ENCODE measurements around the gene SLCO4C1.

The SLCO4C1 gene

DNA sequence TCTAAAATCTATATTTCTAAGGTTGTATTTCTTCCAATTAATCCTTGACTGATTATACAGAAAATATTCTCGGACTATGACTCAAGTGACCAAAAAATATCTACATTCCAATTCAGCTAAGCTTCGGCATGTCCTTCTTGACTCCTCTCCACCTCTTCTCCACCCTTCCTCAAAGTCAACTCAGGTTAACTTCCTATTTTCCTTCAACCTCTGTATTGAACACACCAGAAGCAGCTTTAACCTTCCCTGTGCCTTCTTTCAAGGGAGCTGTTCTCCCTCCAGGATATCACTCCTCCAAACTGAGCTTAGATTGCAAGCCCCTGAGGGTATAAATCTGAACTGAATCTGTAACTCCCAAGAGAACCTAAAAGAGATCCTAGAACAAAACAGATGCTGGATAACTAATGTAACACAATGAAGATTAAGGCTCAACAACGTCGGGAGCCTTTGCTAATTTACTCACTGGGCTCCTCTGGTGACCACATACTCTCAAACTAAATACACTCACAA lies 1.1 kb downstream of the SLCO4C1 start:
- no peak for DNase-seq (ENCODE audit: low read depth)
- peak overlapping the region; percentile 38 for H3K4me3 ChIP-seq (ENCODE audit: low read depth, low read length)
- TF ChIP-seq MYC (IDR thresholded peaks at IDR 0.05; ENCODE audit: low read depth, low read length) (no peak), POLR2A (IDR thresholded peaks at IDR 0.05; ENCODE audit: extremely low read depth, insufficient read length) (no peak)
- TF ChIP-seq, protein P1, sequence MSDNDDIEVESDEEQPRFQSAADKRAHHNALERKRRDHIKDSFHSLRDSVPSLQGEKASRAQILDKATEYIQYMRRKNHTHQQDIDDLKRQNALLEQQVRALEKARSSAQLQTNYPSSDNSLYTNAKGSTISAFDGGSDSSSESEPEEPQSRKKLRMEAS (IDR thresholded peaks at IDR 0.05; ENCODE audit: low read depth, low read length): no peak
- TF ChIP-seq, protein P2, sequence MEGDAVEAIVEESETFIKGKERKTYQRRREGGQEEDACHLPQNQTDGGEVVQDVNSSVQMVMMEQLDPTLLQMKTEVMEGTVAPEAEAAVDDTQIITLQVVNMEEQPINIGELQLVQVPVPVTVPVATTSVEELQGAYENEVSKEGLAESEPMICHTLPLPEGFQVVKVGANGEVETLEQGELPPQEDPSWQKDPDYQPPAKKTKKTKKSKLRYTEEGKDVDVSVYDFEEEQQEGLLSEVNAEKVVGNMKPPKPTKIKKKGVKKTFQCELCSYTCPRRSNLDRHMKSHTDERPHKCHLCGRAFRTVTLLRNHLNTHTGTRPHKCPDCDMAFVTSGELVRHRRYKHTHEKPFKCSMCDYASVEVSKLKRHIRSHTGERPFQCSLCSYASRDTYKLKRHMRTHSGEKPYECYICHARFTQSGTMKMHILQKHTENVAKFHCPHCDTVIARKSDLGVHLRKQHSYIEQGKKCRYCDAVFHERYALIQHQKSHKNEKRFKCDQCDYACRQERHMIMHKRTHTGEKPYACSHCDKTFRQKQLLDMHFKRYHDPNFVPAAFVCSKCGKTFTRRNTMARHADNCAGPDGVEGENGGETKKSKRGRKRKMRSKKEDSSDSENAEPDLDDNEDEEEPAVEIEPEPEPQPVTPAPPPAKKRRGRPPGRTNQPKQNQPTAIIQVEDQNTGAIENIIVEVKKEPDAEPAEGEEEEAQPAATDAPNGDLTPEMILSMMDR (IDR thresholded peaks at IDR 0.05; ENCODE audit: low read depth, low read length): no peak

DNA sequence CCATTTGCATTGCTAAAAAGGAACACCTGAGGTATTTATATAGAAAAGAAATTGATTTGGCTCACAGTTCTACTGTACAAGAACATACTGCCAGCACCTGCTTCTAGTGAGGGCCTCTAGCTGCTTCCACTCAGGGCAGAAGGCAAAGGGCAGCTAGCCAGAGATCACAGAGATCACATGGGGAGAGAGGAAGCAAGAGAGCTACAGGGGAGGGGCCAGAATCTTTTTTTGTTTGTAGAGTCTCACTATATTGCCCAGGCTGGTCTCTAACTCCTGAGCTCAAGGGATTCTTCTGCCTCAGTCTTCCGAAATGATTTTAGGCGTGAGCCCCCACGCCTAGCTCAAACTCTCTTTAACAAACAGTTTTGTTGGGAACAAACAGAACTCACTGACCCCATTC lies 6.1 kb downstream of the SLCO4C1 start:
- no peak for DNase-seq (ENCODE audit: low read depth)
- H3K4me3 ChIP-seq (ENCODE audit: low read depth, low read length): no peak overlapping the region
- TF ChIP-seq, protein P1 (IDR thresholded peaks at IDR 0.05; ENCODE audit: low read depth, low read length): no peak
- TF ChIP-seq MYC (IDR thresholded peaks at IDR 0.05; ENCODE audit: low read depth, low read length) (no peak), POLR2A (IDR thresholded peaks at IDR 0.05; ENCODE audit: extremely low read depth, insufficient read length) (no peak)
- TF ChIP-seq, protein P2 (IDR thresholded peaks at IDR 0.05; ENCODE audit: low read depth, low read length): no peak

DNA sequence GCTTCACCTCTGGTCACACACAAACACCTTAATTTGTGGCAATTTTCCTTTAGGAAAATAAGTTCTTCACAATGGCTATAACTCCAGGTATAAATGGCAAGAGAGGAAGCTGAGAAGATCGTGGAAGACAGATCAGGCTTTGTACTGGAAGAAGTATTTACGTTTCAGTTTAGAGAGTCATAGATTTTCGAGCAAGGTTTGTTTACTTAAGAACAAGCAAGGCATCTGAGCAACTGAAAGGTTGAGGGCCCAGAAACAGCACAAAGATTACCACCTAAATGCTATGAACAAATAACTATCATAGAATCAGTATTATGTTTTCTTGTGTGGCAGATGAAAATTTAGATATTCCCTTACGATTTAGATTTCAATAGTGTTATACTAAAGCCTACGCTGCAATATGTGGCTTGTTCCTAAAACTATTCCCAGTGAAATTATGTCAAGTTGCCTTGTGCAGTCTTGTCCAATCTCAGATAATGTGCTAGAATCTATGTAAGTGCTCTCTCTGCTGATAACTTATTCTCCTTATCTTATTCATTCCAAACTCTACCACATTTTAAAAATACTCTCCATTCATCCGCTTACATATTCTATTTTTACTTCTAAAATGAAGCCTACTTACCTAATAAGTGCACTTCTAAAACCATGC lies 6.7 kb downstream of the SLCO4C1 start:
- DNase-seq (ENCODE audit: low read depth): no peak
- H3K4me3 ChIP-seq (ENCODE audit: low read depth, low read length): no peak overlapping the region
- TF ChIP-seq, protein P1 (IDR thresholded peaks at IDR 0.05; ENCODE audit: low read depth, low read length): no peak
- TF ChIP-seq, protein P2 (IDR thresholded peaks at IDR 0.05; ENCODE audit: low read depth, low read length): no peak
- no peak for TF ChIP-seq MYC (IDR thresholded peaks at IDR 0.05; ENCODE audit: low read depth, low read length)
- TF ChIP-seq POLR2A (IDR thresholded peaks at IDR 0.05; ENCODE audit: extremely low read depth, insufficient read length): no peak

DNA sequence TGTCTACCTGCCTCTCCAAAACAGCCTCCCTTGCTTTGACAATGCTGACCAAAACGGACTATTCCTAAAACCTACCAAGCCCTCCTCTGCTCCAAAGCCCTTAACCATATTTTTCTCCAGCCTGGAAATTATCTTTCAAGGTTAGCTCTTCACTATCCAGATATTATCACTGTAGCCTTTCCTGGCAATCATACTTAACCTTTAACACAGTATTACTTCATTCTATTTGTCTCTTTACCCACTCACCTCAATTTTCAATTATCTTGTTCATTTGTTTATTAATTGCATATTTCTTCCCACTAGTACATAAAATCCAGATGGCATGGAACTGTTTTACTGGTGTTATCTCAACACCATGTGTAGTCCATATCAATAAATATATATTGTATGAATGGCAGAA lies 7.5 kb downstream of the SLCO4C1 start:
- H3K4me3 ChIP-seq (ENCODE audit: low read depth, low read length): no peak overlapping the region
- DNase-seq (ENCODE audit: low read depth): no peak
- no peak for TF ChIP-seq POLR2A (IDR thresholded peaks at IDR 0.05; ENCODE audit: extremely low read depth, insufficient read length)
- no peak for TF ChIP-seq MYC (IDR thresholded peaks at IDR 0.05; ENCODE audit: low read depth, low read length)
- TF ChIP-seq, protein P2 (IDR thresholded peaks at IDR 0.05; ENCODE audit: low read depth, low read length): no peak
- TF ChIP-seq, protein P1 (IDR thresholded peaks at IDR 0.05; ENCODE audit: low read depth, low read length): no peak

DNA sequence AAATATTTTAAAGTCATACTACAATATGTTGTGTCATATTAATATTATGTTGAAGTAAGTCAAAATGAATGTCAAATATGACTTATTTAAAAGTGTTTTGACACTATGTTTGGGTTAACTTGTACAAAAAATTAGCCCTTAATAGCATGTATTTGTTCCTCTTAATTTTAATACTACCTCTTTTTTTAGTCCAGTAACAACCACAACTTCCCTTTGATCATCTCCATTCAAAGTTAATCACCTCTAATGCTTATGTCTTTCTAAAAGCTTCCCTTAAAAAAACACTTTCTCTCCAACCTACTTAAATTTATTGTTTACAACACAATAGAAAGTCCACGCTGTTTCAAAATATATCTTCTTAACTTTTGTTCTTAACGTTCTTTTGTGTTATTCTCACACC lies 9.6 kb downstream of the SLCO4C1 start:
- H3K4me3 ChIP-seq (ENCODE audit: low read depth, low read length): no peak overlapping the region
- TF ChIP-seq, protein P1 (IDR thresholded peaks at IDR 0.05; ENCODE audit: low read depth, low read length): no peak
- TF ChIP-seq, protein P2 (IDR thresholded peaks at IDR 0.05; ENCODE audit: low read depth, low read length): no peak
- TF ChIP-seq MYC (IDR thresholded peaks at IDR 0.05; ENCODE audit: low read depth, low read length) (no peak), POLR2A (IDR thresholded peaks at IDR 0.05; ENCODE audit: extremely low read depth, insufficient read length) (no peak)
- peak; percentile 20 for DNase-seq (ENCODE audit: low read depth)

Measured in NB4 (cell line).